Measurements from ENCODE around the gene DHPS.

DNA sequence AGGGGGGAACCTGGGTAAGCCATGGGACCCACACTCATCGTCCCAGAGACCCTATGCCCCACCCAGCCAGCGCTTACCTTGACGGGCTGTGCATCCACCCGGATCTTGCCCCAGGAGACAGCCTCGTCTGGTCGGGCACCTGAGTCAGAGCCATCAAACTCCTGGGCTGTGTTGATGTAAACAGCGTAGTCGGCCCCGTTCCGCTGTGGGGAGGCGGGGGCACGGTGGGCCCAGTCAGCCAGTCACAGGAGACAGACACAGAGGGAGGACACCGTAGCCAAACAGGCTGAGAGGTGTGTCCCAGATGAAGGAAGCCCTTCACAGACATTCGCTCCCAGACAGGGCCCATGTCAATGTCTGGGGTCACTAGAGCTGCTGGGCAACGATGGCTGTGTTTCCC, 5.7 kb downstream of the DHPS start:
- TF ChIP-seq, protein P1, sequence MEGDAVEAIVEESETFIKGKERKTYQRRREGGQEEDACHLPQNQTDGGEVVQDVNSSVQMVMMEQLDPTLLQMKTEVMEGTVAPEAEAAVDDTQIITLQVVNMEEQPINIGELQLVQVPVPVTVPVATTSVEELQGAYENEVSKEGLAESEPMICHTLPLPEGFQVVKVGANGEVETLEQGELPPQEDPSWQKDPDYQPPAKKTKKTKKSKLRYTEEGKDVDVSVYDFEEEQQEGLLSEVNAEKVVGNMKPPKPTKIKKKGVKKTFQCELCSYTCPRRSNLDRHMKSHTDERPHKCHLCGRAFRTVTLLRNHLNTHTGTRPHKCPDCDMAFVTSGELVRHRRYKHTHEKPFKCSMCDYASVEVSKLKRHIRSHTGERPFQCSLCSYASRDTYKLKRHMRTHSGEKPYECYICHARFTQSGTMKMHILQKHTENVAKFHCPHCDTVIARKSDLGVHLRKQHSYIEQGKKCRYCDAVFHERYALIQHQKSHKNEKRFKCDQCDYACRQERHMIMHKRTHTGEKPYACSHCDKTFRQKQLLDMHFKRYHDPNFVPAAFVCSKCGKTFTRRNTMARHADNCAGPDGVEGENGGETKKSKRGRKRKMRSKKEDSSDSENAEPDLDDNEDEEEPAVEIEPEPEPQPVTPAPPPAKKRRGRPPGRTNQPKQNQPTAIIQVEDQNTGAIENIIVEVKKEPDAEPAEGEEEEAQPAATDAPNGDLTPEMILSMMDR (IDR thresholded peaks at IDR 0.05): no peak
- no peak for TF ChIP-seq EP300 (IDR thresholded peaks at IDR 0.05)
- TF ChIP-seq POLR2A (IDR thresholded peaks at IDR 0.05): no peak

Data from gastroesophageal sphincter (tissue), 3 donors.